GM12865 (cell line): ENCODE measurements around the gene C17orf67.

ENCODE experiments used
- DNase-seq: peaks from one replicate; pipeline ENCODE4 v3.0.0; 2010; ENCODE audit warnings: low read depth
- H3K4me3 ChIP-seq: 2 replicates; pipeline ENCODE4 v1.5.1; 2011; ENCODE audit warnings: mild to moderate bottlenecking, low read depth, low read length, control low read depth
- CTCF ChIP-seq: IDR thresholded peaks from 2 replicates; pipeline ENCODE4 v1.5.1; 2011; ENCODE audit warnings: low read length, control low read depth, low read depth, inconsistent platforms; ENCODE audit not compliant: insufficient read depth; ENCODE audit errors: missing control alignments

C17orf67 gene

GRCh38 chr17:56803071-56803470 lies 30.6 kb downstream of the C17orf67 start:
- no peak for TF ChIP-seq CTCF
- no peak overlapping the region for H3K4me3 ChIP-seq
- no peak for DNase-seq

- no peak for TF ChIP-seq CTCF
- no peak overlapping the region for H3K4me3 ChIP-seq
- no peak for DNase-seq
These were observed 32.1 kb downstream of the C17orf67 start for GRCh38 chr17:56801459-56802178.

- DNase-seq, result no peak
- TF ChIP-seq CTCF, result no peak
- H3K4me3 ChIP-seq, result no peak overlapping the region
These were observed 34.8 kb downstream of the C17orf67 start for GRCh38 chr17:56798916-56799315.

GRCh38 chr17:56796536-56796935 lies 37.2 kb downstream of the C17orf67 start:
- TF ChIP-seq CTCF, result no peak
- no peak for DNase-seq
- H3K4me3 ChIP-seq, result no peak overlapping the region

GRCh38 chr17:56795221-56795865 lies 38.4 kb downstream of the C17orf67 start:
- no peak overlapping the region for H3K4me3 ChIP-seq
- no peak for TF ChIP-seq CTCF
- DNase-seq, result no peak

- DNase-seq, result no peak
- TF ChIP-seq CTCF, result no peak
- H3K4me3 ChIP-seq, result no peak overlapping the region
These were observed 39.8 kb downstream of the C17orf67 start for GRCh38 chr17:56793957-56794356.
